ENCODE measurements around the gene CFAP119. TPM values are rescaled to one million over a fixed set of nuclear protein-coding genes. Genes with fewer than 3 reads are reported as not detected.

Gene CFAP119
- polyA plus RNA-seq, 10 donors = 0.42 to 2.0 (median 1.8) TPM

DNA sequence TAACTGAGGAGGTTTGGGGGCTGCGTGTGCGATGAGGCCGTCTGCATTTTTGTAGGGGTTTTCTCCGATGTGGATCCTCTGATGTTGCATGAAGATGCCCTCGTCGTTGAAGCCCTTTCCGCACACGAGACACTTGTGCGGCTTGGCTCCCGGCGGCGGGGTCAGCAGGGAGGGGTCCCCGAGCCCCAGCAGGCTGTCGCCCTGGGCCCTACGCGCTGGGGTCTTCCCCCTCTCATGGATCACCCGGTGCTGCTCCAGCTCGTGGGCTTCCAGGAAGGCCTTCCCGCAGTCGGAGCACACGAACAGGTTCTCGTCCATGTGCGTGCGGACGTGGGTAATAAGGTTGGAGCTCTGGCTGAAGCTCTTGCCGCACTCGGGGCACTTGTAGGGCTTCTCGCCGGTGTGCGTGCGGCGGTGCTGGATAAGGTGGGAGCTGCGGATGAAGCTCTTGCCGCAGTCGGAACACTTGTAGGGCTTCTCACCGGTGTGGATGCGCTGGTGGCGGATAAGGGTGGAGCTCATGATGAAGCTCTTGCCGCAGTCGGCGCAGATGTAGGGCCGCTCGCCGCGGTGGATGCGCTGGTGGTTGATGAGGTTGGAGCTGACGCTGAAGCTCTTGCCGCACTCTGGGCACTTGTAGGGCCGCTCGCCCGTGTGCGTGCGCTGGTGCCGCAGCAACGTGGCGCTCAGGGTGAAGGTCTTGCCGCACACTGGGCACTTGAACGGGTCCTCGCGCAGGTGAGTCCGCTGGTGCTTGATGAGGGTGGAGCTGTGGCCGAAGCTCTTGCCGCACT, 20.8 kb upstream of the CFAP119 start:
- DNase-seq = no peak

DNA sequence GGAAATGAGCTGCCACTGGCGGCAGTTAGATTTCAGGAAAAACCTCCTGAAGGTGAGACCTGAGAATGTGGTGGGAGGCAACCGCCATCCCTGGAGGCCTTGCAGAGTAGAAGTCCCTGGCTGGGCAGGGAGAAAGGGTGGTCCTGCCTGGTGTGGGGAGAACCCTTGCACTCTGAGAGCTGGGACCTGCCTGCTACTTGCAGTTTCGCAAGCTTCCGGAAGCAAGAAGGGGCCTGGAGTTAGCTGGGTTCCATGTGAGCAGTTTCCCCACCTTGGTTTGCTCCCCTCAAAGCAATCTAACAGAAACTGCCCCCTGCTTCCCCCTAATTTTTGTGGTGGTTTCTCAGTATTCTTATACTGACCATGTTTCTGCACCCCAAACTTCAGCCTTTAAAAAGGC, 18.7 kb upstream of the CFAP119 start:
- DNase-seq = no peak

DNA sequence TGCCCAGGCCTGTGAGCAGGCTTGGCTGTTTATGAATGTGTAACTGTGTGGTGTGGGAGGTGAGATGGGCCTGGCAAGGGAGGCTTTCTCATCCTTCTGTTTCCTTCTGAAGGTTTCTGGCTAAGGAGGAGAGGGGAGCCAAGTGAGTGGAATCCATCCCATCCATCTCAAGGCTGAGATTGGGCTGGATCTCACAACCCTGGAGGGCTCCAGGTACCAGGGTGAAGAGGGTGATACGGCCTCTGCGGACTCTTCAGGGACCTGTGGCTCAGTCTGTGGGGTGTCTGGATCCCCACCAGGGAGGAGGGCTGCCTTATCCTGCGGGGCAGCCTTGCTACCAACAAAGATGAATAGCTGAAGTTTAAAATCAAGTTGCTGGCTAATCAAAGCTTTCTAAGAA, 18.2 kb upstream of the CFAP119 start:
- DNase-seq = no peak

DNA sequence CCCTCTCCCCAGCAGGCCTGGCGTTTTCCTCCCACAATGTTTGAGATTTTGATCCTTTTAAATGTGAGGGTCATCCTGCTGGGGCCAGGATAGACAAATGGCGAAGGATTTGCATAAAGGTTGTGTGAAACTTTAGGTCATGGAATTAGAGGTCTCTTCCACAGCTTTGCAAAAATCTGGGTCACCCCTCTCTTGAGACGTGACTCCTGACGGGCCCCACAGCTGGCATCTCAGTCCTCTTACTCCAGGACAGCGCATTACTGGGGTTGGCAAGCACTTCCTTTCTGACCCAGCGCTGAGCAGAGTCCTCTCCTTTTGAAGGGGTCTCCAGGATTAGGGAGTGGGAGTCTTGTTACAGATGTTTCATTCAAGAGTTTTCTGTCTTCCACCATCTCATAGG, 17.7 kb upstream of the CFAP119 start:
- no peak for DNase-seq

DNA sequence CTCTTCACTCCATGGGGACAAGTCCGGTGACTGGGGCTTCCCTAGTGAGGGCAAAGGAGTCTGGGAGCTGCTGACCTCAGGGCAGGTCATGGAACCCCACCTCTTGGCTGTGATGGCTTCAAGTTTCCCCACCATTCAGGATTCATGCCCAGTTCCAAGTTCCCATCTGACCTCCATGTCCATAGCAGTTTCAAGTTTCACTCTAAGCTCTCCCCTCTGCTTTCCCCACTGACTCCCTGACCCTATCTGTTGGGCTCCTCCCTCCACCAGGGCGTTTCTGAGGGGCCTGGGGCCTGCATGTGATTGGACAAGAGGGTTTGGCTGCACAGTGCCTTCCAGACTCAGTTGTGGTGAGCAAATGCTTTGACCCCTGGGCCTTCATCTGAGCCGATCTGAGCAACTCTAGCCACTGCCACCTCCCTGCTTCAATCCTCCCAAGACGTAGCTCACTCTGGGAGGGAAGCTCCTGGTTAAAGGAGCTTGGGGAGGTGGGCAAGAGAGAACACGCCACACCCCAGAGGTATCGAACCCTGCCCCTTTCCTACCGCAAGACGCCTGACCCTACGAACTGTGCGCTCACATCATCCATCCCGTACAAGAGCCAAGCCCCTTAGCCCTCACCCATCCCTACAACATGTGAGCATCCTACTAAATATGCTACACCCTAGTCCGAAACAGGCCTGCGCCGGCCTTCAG, 16.8 kb upstream of the CFAP119 start:
- DNase-seq = no peak

DNA sequence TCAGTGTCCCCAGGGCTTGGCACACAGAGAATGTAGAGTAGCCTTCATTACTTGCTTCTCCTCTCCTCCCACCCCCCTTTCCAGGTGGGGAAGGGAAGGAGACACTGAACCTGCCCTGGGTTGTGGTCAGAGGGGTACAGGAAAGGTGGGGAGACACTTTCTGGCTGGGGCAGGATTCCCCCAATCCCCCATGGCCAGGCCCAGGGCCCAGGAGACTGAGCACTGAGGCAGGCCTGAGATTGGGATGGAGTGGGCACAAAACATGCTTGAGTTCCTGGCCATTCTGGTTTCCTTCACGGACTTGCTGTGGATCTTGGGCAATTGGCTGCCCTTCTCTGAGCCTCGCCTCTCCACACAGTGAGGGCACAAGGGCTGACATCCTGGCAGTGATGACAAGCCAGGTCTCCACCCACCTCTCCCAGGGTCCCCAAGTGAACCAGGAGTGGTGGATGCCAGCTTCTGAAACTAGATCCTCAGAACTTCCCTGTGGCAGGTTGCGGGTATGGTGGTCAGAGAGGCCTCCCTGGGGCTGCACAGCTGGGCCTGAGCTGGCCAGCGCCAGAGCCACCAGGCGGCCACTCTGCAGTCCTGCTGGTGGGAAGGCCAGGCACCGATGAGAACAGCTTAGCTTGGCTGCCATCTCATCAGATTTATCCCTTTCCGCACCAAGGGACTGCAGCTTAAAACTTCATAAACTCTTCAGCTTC, 15.9 kb upstream of the CFAP119 start:
- DNase-seq = no peak

DNA sequence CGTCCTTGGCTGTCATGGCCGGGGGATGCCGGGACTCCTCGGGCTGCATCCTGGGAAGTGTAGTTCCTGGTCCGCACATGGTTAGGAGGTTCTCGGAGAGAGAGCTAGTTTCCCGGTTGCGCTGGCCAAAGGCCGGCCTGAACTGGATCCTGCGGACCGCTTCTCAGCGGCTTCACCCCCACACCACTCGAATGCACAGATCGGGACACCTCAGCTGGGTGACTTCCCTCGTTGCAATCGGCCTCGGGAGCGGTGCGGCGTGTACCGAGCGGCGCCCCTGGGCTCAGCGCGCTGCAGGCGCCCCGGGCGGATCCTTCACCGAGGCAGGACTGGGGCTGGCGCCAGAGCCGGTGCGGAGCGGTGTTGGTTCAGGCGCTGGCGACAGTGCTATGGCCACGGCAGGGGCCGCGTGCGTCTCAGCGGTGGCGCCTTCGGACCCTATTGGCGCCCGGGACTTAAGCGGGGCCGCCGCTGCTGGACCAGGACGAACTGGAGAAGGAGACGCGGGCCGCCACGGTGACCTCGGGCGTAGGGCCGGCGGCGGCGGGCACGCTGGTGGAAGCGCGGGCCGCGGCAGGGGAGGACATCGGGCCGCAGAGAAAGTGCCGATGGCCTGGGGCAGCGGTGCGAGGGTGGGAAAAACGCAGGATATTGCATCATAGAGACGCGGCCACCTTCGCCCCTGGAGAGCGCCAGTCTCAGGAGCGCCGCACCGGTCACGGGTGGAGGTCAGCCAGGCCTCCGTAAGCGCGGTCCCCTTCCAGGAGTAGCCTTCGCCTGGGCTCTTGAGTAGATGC, 13.7 kb upstream of the CFAP119 start:
- DNase-seq = peak; percentile 84 to 96 (median 90)

DNA sequence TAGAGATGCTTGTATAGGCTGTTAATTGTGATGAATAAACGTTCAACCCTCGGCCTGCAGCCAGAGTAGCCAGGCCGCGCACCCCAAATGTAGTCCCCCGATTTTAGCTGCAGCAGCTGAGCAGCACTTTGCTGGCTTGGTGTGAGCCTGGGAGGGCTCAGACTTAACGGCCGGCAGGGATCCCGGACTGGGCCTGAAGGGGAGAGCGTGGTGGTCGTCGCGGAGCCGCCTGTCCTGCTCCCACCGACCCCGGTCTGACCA, 13.2 kb upstream of the CFAP119 start:
- no peak for DNase-seq

DNA sequence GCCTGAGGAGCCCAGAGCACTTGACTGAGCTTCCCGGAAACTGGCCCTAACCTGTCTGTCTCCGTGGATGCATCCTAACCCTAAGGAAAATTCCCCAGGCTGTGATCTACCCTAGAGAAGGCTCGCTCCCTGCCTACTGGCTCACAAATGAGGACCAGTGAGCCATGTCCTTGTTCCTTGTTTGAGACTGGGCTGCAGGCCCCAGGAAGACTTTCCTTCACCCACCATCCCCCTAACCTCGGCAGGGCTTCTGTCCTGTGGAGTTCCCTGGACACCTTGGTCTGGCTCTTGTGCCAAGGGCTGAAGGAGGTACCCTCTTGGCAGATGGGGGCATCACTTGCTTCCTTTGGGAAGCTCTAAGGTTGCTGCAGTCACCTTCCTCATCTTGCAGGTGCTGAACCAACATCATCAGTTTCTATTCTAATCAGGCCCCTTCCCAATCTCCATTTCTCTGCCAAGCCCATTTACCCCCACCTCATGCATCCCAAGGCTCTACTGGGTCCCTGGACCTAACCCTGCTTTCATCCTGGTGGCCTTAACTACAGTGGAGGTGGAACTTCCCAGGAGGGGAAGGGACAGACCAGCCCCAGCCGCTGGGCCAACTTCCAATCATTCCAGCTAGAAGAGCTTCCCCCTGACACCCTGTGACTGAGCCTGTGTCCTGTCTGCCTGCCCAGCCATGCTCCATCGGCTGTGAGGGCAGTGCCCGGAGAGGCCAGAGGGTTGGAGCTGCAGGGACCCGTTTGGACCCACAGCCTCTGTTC, 12.7 kb upstream of the CFAP119 start:
- no peak for DNase-seq

DNA sequence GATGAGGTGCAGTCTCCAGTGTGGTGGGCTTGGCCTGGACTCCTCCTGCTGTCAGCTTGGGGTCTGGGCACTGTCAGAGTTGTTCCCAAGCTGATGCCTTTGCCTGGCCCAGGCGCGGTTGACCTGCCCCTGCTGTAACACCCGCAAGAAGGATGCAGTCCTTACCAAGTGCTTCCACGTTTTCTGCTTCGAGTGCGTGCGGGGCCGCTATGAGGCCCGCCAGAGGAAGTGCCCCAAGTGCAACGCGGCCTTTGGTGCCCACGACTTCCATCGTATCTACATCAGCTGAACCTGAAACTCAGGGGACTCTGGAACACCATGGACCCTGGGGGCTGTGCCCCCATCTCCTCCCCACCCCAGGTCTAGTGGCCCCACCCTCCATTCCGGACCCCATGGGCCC, 12.0 kb upstream of the CFAP119 start:
- no peak for DNase-seq

DNA sequence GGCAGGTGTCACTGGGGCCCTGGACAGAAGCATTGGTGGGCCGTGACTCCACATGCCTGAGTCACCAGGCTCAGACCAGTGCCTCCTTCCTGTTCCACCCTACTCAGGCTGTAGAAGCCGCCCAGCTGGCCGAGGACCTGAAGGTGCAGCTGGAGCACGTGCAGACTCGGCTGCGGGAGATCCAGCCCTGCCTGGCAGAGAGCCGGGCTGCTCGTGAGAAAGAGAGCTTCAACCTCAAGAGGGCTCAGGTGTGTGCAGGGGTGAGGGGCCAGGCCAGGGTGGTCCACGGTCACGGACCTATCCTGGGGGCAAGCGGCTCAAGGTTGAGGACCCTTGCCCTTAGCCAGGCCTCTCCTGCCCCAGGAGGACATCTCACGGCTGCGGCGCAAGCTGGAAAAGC, 9.9 kb upstream of the CFAP119 start:
- DNase-seq = no peak

DNA sequence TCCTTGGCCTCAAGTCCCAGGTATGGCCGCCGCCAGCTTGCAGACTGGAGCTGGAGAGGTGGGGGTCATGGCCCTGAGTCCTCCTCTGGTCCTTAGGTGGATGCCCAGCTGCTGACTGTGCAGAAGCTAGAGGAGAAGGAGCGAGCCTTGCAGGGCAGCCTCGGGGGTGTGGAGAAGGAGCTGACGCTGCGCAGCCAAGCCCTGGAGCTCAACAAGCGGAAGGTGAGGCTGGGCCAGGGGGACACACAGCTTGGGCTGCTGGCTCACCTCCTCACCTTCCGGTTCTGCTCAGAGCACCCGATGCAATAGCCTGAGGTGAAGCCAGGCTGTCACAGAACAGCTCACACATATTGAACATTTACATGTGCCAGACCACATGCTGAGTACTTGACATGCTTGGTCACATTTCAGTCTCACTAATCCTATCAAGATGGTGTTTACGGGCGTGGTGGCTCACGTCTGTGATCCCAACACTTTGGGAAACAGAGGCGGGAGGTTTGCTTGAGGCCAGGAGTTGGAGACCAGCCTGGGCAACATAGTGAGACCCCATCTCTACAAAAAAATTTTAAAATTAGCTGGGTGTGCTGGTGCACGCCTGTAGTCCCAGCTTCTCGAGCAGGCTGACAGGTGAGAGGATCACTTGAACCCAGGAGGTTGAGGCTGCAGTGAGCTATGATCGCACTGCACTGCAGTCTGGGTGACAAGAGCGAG, 7.7 kb upstream of the CFAP119 start:
- DNase-seq = no peak

DNA sequence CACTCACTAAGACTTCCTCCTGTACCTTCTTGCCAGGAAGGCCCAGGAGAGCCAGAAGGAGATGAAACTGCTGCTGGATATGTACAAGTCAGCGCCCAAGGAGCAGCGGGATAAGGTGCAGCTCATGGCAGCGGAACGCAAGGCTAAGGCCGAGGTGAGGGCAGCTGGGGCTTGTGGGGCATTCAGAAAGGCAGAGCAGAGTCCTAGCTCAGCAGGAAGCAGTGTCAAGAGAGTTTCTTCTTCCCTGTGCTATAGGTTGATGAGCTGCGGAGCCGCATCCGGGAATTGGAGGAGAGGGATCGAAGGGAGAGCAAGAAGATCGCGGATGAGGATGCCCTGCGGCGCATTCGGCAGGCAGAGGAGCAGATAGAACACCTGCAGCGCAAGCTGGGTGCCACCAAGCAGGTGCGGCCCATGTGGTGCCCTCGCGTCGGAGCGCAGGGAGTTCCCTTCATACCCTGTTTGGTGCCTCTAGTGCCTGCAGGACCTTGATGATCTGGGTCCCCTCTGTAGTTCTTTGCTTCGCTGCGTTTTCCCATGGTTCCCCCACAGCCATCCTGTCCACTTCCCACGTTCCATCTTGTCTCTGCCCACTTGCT, 6.8 kb upstream of the CFAP119 start:
- no peak for DNase-seq

DNA sequence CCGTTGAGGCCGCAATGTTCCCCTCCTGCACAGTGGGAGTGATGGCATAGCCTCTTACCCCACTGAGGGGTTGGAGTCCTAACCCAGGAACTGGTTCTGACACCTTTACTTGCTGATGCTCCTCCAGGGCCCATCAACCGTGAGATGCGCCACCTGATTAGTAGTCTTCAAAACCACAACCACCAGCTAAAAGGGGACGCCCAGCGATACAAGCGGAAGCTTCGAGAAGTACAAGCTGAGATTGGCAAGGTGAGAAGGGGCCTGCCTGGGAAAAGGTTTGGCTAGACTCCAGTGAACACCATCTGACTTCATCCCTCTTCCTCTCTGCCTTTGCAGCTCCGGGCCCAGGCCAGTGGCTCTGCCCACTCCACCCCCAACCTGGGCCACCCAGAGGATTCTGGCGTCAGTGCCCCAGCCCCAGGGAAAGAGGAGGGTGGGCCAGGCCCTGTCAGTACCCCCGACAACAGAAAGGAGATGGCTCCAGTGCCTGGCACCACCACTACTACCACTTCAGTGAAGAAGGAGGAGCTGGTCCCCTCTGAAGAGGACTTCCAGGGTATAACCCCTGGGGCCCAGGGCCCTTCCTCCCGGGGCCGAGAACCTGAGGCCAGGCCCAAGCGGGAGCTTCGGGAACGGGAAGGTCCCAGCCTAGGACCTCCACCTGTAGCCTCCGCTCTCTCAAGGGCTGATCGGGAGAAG, 6.1 kb upstream of the CFAP119 start:
- no peak for DNase-seq

DNA sequence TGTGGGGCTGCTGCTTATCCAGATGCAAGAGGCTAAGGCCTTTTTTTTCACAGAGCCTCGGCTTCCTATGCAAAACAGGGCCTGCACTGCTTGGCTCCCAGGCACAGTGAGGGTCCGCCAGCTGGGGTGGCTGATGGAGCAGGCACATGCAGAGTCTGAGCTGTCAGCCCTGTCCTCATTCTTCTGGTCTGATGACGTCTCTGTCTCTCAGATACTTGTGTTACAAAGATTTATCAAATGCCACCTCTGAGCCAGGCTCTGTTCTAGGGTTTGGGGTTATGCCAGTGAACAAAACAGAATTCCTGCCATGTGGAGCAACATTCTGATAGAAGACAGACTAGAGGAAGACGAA, 5.0 kb upstream of the CFAP119 start:
- DNase-seq = no peak

DNA sequence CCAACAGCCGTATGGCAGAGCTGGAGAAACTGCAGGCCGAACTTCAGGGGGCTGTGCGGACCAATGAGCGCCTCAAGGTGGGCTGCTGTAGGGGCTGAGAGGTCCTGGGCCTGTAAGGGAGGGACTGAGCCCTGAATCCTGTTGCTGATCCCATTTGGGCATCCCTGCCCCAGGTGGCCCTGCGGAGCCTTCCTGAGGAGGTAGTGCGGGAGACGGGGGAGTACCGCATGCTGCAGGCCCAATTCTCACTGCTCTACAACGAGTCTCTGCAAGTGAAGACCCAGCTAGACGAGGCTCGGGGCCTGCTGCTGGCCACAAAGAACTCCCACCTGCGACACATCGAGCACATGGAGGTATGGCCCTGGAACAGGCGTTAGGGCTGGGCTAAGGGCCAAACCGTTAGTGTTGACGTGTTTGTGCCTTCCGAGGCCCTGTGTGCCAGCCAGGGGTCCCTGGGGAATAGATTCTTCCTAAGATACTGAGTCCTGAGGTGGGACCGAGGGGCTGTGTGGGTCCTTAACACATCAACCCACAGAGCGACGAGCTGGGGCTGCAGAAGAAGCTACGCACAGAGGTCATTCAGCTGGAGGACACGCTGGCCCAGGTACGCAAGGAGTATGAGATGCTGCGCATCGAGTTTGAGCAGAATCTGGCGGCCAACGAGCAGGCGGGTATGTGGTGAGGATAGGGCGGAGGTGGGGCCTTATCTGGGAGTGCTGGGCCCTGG, 4.5 kb upstream of the CFAP119 start:
- no peak for DNase-seq

DNA sequence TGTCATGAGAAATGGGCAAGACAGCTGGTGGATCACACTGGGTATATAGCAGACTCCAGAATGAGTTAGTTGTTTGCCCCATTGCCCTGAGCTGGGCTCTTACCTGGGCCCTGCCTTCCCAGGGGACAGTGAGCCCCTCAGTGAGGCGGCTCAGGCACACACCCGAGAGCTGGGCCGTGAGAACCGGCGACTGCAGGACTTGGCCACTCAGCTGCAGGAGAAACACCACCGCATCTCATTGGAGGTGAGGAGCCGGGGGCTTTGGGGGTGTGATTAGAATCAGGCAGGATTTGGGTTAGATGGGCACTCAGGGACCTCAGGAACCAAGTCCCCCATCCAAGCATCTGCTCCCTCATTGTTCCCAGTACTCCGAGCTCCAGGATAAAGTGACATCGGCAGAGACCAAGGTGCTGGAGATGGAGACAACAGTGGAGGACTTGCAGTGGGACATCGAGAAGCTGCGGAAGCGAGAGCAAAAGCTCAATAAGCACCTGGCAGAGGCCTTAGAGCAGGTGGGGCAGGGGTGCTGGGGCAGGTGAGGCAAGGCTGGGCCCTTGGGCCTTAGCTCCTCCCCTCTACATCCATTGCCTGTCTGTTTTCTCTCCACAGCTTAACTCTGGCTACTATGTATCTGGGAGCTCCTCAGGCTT, 3.1 kb upstream of the CFAP119 start:
- no peak for DNase-seq

DNA sequence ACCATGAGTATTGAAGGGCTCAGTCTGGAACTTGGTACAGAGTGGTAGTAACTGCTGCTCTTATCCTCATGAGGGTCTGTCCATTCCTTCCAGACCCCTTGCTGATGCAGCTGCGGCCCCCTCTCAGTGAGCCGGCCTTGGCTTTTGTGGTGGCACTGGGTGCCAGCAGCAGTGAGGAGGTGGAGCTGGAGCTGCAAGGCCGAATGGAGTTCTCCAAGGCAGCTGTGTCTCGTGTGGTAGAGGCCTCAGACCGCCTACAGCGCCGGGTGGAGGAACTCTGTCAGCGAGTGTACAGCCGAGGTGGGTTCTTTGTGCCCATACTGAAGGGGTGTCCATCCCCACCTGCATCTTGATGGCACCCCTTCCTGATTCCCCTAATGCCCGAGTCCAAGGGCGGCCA, 2.2 kb upstream of the CFAP119 start:
- DNase-seq = no peak
